ENCODE measurements around the gene SLC6A1.

Gene SLC6A1

GRCh38 chr3:11021611-11022011 is 29.1 kb downstream of the SLC6A1 start:
- TF ChIP-seq BACH2 (CRISPR knock-in tag; IDR thresholded peaks at IDR 0.05; ENCODE audit: borderline replicate concordance), result no peak
- no peak for TF ChIP-seq ARNTL (CRISPR knock-in tag; IDR thresholded peaks at IDR 0.05; ENCODE audit: borderline replicate concordance, low read depth)
- no peak for TF ChIP-seq OSR1 (CRISPR knock-in tag; IDR thresholded peaks at IDR 0.05)
- TF ChIP-seq ZFP3 (CRISPR knock-in tag; IDR thresholded peaks at IDR 0.05), result no peak
- TF ChIP-seq ZFP30 (CRISPR knock-in tag; IDR thresholded peaks at IDR 0.05), result no peak
- TF ChIP-seq CSRNP3 (CRISPR knock-in tag; IDR thresholded peaks at IDR 0.05), result no peak
- TF ChIP-seq GLIS3 (CRISPR knock-in tag; IDR thresholded peaks at IDR 0.05), result no peak
- no peak for TF ChIP-seq ESRRG (CRISPR knock-in tag; IDR thresholded peaks at IDR 0.05)
- no peak for TF ChIP-seq ZNF70 (CRISPR knock-in tag; IDR thresholded peaks at IDR 0.05)
- ATAC-seq, result no peak

- ATAC-seq, result no peak
- TF ChIP-seq ZNF565 (CRISPR knock-in tag; conservative IDR thresholded peaks at IDR 0.05; ENCODE audit: low read depth) (no peak), ARNTL (CRISPR knock-in tag; IDR thresholded peaks at IDR 0.05; ENCODE audit: borderline replicate concordance, low read depth) (no peak), ZFP30 (CRISPR knock-in tag; IDR thresholded peaks at IDR 0.05) (no peak), RARB (CRISPR knock-in tag; IDR thresholded peaks at IDR 0.05) (no peak)
Observed at GRCh38 chr3:11022115-11022514, 29.6 kb downstream of the SLC6A1 start.

- no peak for ATAC-seq
- TF ChIP-seq ZFP3 (CRISPR knock-in tag; IDR thresholded peaks at IDR 0.05) (no peak), ZNF8 (CRISPR knock-in tag; IDR thresholded peaks at IDR 0.05) (no peak), SNAI2 (CRISPR knock-in tag; IDR thresholded peaks at IDR 0.05) (no peak), ESRRG (CRISPR knock-in tag; IDR thresholded peaks at IDR 0.05) (no peak), ZC3H10 (CRISPR knock-in tag; IDR thresholded peaks at IDR 0.05) (no peak), PATZ1 (CRISPR knock-in tag; IDR thresholded peaks at IDR 0.05; ENCODE audit: borderline replicate concordance) (no peak), TSHZ2 (CRISPR knock-in tag; IDR thresholded peaks at IDR 0.05) (no peak), OSR1 (CRISPR knock-in tag; IDR thresholded peaks at IDR 0.05) (no peak), TOX (CRISPR knock-in tag; IDR thresholded peaks at IDR 0.05; ENCODE audit: borderline replicate concordance) (no peak)
Observed at GRCh38 chr3:11024181-11024580, 31.6 kb downstream of the SLC6A1 start.

- no peak for TF ChIP-seq ZFP3 (CRISPR knock-in tag; IDR thresholded peaks at IDR 0.05)
- no peak for TF ChIP-seq ISL1 (CRISPR knock-in tag; IDR thresholded peaks at IDR 0.05)
- TF ChIP-seq ARNTL (CRISPR knock-in tag; IDR thresholded peaks at IDR 0.05; ENCODE audit: borderline replicate concordance, low read depth), result no peak
- TF ChIP-seq ZC3H10 (CRISPR knock-in tag; IDR thresholded peaks at IDR 0.05), result no peak
- TF ChIP-seq POU6F1 (CRISPR knock-in tag; IDR thresholded peaks at IDR 0.05; ENCODE audit: borderline replicate concordance, low read depth), result no peak
- TF ChIP-seq TOX (CRISPR knock-in tag; IDR thresholded peaks at IDR 0.05; ENCODE audit: borderline replicate concordance), result no peak
- TF ChIP-seq GLIS3 (CRISPR knock-in tag; IDR thresholded peaks at IDR 0.05), result no peak
- TF ChIP-seq ZNF565 (CRISPR knock-in tag; conservative IDR thresholded peaks at IDR 0.05; ENCODE audit: low read depth), result no peak
- no peak for TF ChIP-seq RARB (CRISPR knock-in tag; IDR thresholded peaks at IDR 0.05)
- TF ChIP-seq BACH2 (CRISPR knock-in tag; IDR thresholded peaks at IDR 0.05; ENCODE audit: borderline replicate concordance), result no peak
- TF ChIP-seq ZFP30 (CRISPR knock-in tag; IDR thresholded peaks at IDR 0.05), result no peak
- TF ChIP-seq CSDC2 (CRISPR knock-in tag; IDR thresholded peaks at IDR 0.05), result no peak
- TF ChIP-seq PATZ1 (CRISPR knock-in tag; IDR thresholded peaks at IDR 0.05; ENCODE audit: borderline replicate concordance), result no peak
- ATAC-seq, result no peak
Observed at GRCh38 chr3:11029948-11030347, 37.4 kb downstream of the SLC6A1 start.
